Mononuclear cell (primary cell): ENCODE measurements around the gene MAP3K3. TPM values are rescaled to one million over a fixed set of nuclear protein-coding genes. Genes with fewer than 3 reads are reported as not detected.

Source experiments
- H3K27me3 ChIP-seq: 2 replicates; pipeline ENCODE4 v1.6.0; 2011; ENCODE audit warnings: low read length, control low read depth; ENCODE audit not compliant: insufficient read depth
- H3K4me1 ChIP-seq: 2 replicates; pipeline ENCODE4 v1.5.1; 2011; ENCODE audit warnings: mild to moderate bottlenecking, low read length, control low read depth; ENCODE audit not compliant: insufficient read depth
- H3K4me3 ChIP-seq: 2 replicates; pipeline ENCODE4 v1.5.1; 2011; ENCODE audit warnings: mild to moderate bottlenecking, low read length, moderate library complexity
- H3K9me3 ChIP-seq: 2 replicates; pipeline ENCODE4 v1.5.1; 2011; ENCODE audit warnings: low read depth, mild to moderate bottlenecking, control low read depth, low read length
- total RNA-seq: library from RNA; depleted of rRNA; stranded (reverse); fragments of >200 nt; gene quantifications from one replicate; pipeline ENCODE4 v1.2.3, GENCODE V29; 2012

Gene MAP3K3
- total RNA-seq, result 120 TPM

- H3K4me3 ChIP-seq, result peak within 1 kb of the TSS; percentile 64
Observed at GRCh38 chr17:63621684-63622573, at the start of gene MAP3K3. Gene MAP3K3, plus strand, starts transcription at chr17:63622417. Its CDS starts 343 bp downstream, at chr17:63622760.

GRCh38 chr17:63573634-63574033, 48.6 kb upstream of the MAP3K3 start:
- Histone ChIP-seq H3K27me3 (no peaks in the 10 kb centered on the region), H3K9me3 (no peaks in the 10 kb centered on the region), H3K4me3 (no peak overlapping the region), H3K4me1 (no peaks in the 10 kb centered on the region)

More at GRCh38 chr17:63621684-63622573, at the start of gene MAP3K3:
- H3K27me3 ChIP-seq, result no peaks in the 10 kb centered on the region
- no peaks in the 10 kb centered on the region for H3K9me3 ChIP-seq
- peaks cover 34% of the 10 kb centered on the region for H3K4me1 ChIP-seq

DNA sequence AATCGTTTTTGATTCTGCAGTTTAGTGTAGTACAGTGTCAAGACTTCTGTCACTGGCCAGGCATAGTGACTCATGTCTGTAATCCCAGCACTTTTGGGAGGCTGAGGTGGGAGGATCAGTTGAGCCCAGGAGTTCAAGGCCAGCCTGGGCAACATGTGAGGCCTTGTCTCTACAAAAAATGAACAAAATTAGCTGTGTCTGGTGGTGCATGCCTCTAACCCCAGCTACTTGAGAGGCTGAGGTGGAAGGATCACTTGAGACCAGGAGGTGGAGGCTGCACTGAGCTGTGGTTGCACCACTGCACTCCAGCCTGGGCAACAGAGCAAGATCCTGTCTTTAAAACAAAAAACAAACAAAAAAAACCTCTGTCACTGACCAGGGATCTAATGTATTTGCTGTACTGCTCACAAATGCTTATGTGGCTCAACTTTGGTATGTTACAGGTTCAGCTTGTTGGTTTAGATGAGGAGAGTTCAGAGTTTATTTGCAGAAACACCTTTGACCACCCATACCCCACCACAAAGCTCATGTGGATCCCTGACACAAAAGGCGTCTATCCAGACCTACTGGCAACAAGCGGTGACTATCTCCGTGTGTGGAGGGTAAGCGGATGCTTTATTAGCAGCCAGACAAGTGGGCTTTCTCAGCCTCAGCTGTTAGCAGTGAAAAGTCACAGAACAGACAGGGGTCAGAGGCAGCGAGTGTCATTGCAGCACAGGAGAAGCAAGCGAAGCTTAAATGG, 44.0 kb upstream of the MAP3K3 start:
- H3K4me1 ChIP-seq, result no peaks in the 10 kb centered on the region
- no peak overlapping the region for H3K4me3 ChIP-seq
- H3K9me3 ChIP-seq, result no peaks in the 10 kb centered on the region
- no peaks in the 10 kb centered on the region for H3K27me3 ChIP-seq

- H3K27me3 ChIP-seq, result no peaks in the 10 kb centered on the region
- H3K4me1 ChIP-seq, result no peaks in the 10 kb centered on the region
- no peaks in the 10 kb centered on the region for H3K9me3 ChIP-seq
- H3K4me3 ChIP-seq, result no peak overlapping the region
Observed at GRCh38 chr17:63578769-63579111, 43.5 kb upstream of the MAP3K3 start.

DNA sequence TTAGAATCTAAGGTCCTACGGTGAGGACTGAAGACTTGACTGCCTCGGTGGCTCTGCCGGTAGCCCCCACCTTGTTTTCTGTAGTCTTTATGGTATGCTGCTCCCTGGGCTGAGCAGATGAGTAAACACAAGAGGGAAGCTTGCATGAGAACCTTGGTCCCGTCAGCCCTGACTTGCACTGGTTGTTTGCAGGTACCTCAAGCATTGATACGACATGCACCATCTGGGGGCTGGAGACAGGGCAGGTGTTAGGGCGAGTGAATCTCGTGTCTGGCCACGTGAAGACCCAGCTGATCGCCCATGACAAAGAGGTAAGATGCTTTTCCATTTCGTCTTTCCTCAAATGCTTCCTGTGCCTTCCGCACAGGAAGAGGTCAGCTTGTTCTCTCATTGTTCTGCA, 42.6 kb upstream of the MAP3K3 start:
- Histone ChIP-seq H3K4me1 (no peaks in the 10 kb centered on the region), H3K27me3 (no peaks in the 10 kb centered on the region), H3K9me3 (no peaks in the 10 kb centered on the region), H3K4me3 (no peak overlapping the region)

- no peaks in the 10 kb centered on the region for H3K27me3 ChIP-seq
- H3K4me3 ChIP-seq, result no peak overlapping the region
- no peaks in the 10 kb centered on the region for H3K4me1 ChIP-seq
- H3K9me3 ChIP-seq, result no peaks in the 10 kb centered on the region
Observed at GRCh38 chr17:63587770-63588169, 34.4 kb upstream of the MAP3K3 start.

DNA sequence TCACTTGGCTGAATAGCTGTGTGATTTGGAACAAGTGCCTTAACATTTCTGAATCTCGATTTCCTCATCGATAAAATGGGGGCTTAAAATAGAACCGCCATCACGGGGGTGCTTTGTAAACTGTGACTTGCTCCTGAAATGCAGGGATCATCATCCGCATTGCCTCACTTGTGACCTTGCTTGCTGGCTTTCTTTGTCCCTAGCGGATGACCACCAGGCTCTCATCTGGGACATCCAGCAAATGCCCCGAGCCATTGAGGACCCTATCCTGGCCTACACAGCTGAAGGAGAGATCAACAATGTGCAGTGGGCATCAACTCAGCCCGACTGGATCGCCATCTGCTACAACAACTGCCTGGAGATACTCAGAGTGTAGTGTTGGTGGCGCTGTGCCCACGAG, 33.4 kb upstream of the MAP3K3 start:
- Histone ChIP-seq H3K4me1 (no peaks in the 10 kb centered on the region), H3K4me3 (no peak overlapping the region), H3K27me3 (no peaks in the 10 kb centered on the region)

DNA sequence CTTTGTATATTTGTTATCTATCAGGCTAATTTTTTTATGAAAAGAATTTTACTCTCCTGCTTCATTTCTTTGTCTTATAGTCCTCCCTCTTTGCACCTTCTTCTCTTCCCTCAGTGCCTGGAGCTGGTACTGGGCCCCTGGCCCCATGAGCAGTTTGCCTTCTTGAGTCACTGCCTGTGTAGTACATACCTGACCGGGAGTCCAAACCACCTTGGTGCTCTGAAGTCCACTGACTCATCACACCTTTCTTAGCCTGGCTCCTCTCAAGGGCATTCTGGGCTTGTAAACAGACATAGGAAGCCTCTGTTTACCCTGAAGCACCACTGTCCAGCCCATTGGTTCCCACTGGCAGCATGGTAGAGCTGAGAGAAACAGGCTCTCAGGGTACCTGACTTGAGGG, 32.6 kb upstream of the MAP3K3 start:
- no peak overlapping the region for H3K4me3 ChIP-seq
- no peaks in the 10 kb centered on the region for H3K4me1 ChIP-seq
- H3K27me3 ChIP-seq, result no peaks in the 10 kb centered on the region
- H3K9me3 ChIP-seq, result no peaks in the 10 kb centered on the region

More for the DNA sequence above, 33.4 kb upstream of the MAP3K3 start:
- no peaks in the 10 kb centered on the region for H3K9me3 ChIP-seq

- no peaks in the 10 kb centered on the region for H3K27me3 ChIP-seq
- H3K9me3 ChIP-seq, result no peaks in the 10 kb centered on the region
- H3K4me3 ChIP-seq, result no peak overlapping the region
- peaks cover 10% of the 10 kb centered on the region for H3K4me1 ChIP-seq
Observed at GRCh38 chr17:63592797-63593196, 29.4 kb upstream of the MAP3K3 start.

- Histone ChIP-seq H3K4me1 (peaks cover 19% of the 10 kb centered on the region), H3K27me3 (no peaks in the 10 kb centered on the region), H3K4me3 (no peak overlapping the region), H3K9me3 (no peaks in the 10 kb centered on the region)
Observed at GRCh38 chr17:63595132-63595531, 27.1 kb upstream of the MAP3K3 start.

GRCh38 chr17:63596856-63597586, 25.2 kb upstream of the MAP3K3 start:
- H3K4me1 ChIP-seq, result peaks cover 37% of the 10 kb centered on the region
- H3K4me3 ChIP-seq, result no peak overlapping the region
- no peaks in the 10 kb centered on the region for H3K27me3 ChIP-seq
- H3K9me3 ChIP-seq, result no peaks in the 10 kb centered on the region

DNA sequence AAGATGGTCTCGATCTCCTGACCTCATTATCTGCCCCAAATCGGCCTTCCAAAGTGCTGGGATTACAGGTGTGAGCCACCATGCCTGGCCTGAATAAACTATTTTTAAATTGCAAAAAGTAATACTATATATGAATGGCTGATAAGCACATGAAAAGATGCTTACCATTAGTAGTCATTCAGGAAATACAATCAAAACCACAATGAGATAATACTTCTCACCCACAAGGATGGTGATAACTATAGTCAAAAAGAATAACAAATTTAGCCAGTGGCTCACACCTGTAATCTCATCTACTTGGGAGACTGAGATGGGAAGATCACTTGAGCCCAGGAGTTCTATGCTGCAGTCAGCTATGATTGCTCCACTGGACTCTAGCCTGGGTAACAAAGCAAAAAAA, 23.9 kb upstream of the MAP3K3 start:
- H3K4me3 ChIP-seq, result no peak overlapping the region
- H3K27me3 ChIP-seq, result no peaks in the 10 kb centered on the region
- peaks cover 39% of the 10 kb centered on the region for H3K4me1 ChIP-seq
- no peaks in the 10 kb centered on the region for H3K9me3 ChIP-seq

DNA sequence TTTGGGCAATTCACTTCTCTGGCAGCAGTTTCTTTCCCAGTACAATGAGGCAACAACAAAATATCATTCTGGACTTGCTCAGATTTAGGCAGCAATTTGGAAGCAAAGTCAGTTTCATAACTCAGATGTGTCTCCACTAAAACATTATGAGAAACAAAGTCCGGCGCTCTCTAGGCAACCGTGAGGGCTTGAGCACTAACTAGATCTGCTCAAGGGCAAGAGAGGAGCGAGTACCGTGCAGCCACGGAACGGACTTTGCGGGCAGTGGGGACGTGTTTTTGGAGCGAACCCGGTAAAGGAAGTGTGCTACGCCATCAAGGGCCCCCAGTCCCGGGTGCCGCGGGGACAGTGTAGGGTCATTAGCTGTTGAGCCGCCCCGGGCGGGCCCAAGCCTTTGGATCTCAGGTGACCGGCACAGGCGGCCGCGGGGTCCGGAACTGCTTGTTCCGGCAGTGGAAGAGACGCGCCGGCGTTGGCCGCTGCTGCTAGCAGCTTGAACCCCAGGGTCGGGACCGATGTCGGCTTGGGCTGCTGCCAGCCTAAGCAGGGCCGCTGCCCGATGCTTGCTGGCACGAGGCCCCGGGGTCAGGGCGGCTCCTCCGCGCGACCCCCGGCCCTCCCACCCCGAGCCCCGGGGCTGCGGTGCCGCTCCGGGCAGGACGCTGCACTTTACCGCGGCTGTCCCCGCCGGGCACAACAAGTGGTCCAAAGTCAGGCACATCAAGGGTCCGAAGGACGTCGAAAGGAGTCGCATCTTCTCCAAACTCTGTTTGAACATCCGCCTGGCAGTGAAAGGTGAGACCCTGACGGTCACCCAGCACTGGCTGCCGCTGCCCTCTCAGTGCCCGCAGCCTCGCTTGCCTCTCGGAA, 21.4 kb upstream of the MAP3K3 start, which contains the start of gene TACO1:
TACO1 (plus strand) TSS at position 327 of the 870 bp plus-strand sequence; CDS start at position 516, 189 bp downstream.
- Histone ChIP-seq H3K27me3 (no peaks in the 10 kb centered on the region), H3K9me3 (no peaks in the 10 kb centered on the region), H3K4me3 (peak within 1 kb of the TSS; percentile 93), H3K4me1 (peaks cover 39% of the 10 kb centered on the region)
